Heart left ventricle (tissue), 13 donors: ENCODE data around the gene UGGT2.

Experiments used
- POLR2A ChIP-seq, 2 donors: fragments of 450-650 bp; IDR thresholded peaks; one replicate each; pipeline ENCODE4 v1.6.1; 2017; ENCODE audit warnings: antibody characterized with exemption in 2 of 2, mild to moderate bottlenecking in 2 of 2, moderate library complexity in 2 of 2
- TF ChIP-seq, protein P1 (sequence below), 12 donors: fragments of 200-600 bp; sonication (generic) in 4 of 12; IDR thresholded peaks; one replicate each; pipeline versions ENCODE4 v1.5.0 to v1.8.0; 2018 to 2022; ENCODE audit warnings: antibody characterized with exemption in 12 of 12, mild to moderate bottlenecking in 5 of 12
- donor health status: ischemic (EF 13 %, LVEDD 7.1; RV severe dilation, severe dysfunction).
- donor health status: DM: no; HTN: yes; CAD: no.
- donor health status: DM: no; HTN: no; CAD: no.
- donor health status: ischemic (EF 25% LVEDD 6.9; RV normal size, moderate dysfunction).
- donor health status: ischemic (EF 25% LVEDD 5.7; RV mildly dilated, moderate dysfunction).
- donor health status: ischemic (EF 35%, LVEDD 5.7; RV mildly dilated, moderate dysfunction).
- donor health status: nonischemic (EF 11% LVEDD 7.7; RV severe dilation, severe dysfunction).
- donor health status: DM: yes; HTN: yes; CAD: no.
- donor health status: PGD.
- donor health status: ischemic (EF 29% LVEDD 5.4; RV normal size, mild dysfunction).
- donor health status: nonischemic (EF 23%, LVEDD 6.1; RV moderate dilation, normal function).

DNA sequence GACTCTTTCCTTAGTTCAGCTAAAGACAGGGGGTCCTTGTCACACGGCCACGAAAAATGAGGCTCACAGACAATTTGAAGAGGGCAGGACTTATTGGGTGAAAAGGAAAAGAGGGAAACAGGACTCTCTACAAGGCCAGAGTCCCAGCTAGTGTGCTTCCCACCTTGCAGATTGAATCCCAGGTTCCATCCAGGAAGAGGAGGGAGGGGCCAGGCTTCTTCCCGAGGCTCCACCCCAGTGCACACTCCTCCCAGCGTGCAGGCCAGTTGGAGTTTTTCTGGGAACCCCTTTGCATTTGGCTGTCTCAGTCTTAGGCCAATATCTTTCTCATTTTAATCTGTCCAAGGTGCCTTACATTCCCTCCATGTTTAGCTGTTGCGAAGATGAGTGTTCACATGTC, 269.5 kb downstream of the UGGT2 start:
- TF ChIP-seq, protein P1, sequence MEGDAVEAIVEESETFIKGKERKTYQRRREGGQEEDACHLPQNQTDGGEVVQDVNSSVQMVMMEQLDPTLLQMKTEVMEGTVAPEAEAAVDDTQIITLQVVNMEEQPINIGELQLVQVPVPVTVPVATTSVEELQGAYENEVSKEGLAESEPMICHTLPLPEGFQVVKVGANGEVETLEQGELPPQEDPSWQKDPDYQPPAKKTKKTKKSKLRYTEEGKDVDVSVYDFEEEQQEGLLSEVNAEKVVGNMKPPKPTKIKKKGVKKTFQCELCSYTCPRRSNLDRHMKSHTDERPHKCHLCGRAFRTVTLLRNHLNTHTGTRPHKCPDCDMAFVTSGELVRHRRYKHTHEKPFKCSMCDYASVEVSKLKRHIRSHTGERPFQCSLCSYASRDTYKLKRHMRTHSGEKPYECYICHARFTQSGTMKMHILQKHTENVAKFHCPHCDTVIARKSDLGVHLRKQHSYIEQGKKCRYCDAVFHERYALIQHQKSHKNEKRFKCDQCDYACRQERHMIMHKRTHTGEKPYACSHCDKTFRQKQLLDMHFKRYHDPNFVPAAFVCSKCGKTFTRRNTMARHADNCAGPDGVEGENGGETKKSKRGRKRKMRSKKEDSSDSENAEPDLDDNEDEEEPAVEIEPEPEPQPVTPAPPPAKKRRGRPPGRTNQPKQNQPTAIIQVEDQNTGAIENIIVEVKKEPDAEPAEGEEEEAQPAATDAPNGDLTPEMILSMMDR (IDR thresholded peaks at IDR 0.05): no peak
- no peak for TF ChIP-seq POLR2A (IDR thresholded peaks at IDR 0.05)
